ENCODE data around the gene HSD11B2.
A peak's percentile ranks its signal among the peaks of the same experiment; 100 is the strongest.

The HSD11B2 gene

GRCh38 chr16:67436640-67437193 lies 5.8 kb downstream of the HSD11B2 start:
- DNase-seq: no peak

- no peak for DNase-seq
These were observed 6.6 kb downstream of the HSD11B2 start for GRCh38 chr16:67437513-67437912.

DNA sequence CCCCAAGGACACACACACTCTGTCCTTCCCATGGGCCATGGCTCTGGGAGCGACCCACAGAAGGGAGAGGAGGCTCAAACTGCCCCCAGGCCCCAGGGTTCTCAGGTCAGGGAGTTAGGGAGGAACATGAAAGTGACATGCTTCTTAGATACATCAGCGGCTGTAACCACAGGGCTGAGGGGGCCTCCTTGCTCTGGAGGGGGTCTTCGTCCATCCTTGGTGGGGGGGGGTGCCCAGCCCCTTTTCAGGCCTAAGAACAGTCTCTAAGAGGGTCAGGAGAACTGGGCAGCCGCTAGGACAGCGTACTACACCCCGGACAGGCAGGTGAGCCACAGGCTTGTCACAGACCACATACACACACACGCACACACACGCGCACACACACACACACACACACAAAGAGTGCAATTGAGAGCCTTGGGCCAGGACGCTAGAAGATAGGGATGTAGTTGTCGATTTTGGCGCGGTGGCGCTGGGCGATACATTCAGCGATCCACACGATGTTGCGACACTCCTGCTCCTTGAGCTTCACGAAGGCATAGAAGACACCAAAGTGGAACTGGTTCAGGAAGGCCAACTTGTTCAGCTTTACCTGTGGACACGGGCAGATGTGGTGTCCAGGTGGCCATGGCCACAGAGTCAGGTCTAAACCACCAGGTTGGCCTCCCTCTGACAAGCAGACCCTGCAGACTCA lies 7.3 kb downstream of the HSD11B2 start:
- no peak for DNase-seq

DNA sequence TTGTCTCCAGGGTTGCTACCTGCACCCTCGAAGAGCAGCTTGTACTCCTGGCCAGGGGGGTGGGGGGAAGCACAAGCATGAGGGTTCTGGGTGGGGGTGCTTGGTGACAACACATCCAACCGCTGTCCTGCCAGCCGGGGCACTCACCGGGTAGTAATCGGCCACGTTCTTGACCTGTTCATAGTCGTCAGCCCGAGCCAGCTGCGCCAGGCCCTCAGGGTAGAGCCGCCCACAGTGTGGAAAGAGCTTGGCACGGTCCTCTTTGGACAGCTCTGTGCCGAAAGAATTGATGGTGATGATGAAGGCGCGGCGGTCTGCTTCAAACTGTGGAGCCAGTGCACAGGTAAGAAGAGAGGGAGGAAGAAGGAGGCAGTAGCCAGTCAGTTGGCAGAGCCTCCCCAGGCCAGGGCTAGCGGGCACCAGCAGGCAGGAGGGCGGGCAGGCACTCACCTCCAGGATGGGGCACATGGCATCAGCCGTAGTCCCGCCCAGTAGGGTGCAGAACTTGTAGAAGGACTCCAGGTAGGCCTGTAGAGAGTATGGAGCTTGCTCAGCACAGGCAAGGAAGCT lies 8.0 kb downstream of the HSD11B2 start:
- DNase-seq: no peak

GRCh38 chr16:67441271-67441753 lies 10.4 kb downstream of the HSD11B2 start:
- DNase-seq: no peak

- no peak for DNase-seq
These were observed 11.0 kb downstream of the HSD11B2 start for GRCh38 chr16:67441907-67442306.

DNA sequence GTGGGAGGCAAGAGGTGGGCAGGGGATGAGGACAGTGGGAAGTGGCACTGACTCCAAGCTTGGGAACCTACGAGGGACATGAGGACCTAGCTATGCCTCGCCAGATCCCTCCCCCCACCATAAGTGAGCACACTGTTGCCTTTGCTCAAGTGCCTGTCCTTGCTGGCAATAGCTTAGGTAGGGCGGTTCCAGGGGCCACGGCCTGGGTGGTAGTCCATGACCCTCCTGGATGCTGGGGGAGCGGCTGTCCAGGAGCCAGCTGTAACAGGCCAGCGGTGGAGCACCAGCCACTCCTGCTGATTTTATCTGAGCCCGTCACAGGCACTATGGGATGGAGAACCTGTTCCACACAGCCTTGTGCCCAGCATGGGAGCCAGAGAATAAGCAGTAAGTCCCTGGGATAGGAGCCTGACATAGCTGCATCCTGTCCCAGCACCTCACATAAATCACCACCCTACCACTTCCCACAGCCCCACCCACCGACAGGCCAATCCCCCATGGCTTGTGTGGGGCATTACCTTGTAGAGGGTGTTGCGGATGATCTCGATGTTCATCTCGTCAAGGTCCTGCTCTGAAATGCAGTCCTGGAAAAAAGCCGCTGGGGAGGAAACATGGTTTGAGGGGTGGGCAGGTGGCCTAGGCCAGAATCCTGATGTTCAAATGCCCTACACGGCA lies 11.8 kb downstream of the HSD11B2 start:
- no peak for DNase-seq

DNA sequence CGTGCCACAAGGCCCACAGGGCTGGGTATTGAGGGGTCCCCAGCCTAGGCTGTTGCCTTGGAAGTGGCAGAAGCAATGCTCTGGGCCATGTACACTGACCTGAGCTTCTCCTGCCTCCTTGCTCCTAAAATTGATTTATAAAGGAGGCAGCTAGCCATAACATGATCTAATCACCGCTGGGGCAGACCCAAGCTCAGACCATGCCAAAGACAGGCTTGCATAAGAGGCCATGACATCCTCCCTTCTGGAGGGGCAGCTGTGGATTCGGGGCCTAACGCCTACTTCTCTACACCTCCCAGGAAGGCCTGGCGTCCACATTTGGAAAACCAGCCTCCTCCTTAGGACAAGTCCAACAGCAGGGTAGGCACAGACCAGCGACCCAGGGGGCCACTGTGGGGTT lies 12.3 kb downstream of the HSD11B2 start:
- DNase-seq: no peak

DNA sequence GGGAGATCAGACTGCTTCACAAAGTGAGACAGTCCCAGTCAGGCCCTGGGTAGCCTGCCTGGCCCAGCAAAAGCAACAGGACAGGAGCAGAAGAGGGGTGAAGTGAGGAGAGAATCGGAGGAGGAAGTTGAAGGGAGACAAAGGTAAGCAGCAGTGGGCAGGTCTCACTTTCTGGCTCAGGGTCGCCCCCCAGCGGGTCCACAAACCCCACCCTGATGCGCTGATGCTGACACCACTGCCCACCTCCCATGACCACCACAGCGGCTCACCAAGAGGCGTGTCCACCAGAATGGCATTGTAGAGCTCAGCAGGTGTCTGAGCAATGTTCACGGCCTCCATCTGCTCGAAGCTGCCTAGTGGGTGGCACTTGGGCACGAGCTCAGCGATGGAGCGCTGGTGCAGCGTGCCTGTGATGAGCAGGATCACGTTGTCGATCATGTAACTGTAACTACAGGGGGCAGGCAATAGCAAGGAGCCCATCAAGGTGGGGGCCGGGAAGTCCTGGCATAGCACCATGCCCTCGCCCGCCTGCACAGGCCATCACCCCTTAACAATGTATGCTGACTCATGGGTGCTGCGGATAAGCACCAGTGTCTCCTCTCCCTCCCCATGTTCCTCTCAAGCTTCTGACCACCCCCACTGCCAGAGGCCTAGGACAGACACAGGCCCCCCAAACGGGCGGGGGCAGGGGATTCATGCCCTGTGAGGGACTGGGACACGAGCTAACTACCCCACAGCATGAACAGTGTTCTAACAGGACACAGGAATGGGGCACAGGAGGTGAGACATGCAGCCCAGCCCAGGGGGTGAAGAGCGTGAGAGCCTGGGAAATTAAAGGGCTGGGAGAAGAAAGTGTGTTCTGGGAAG lies 13.6 kb downstream of the HSD11B2 start:
- no peak for DNase-seq

GRCh38 chr16:67445126-67445426 lies 14.2 kb downstream of the HSD11B2 start:
- no peak for DNase-seq

GRCh38 chr16:67445441-67445912 lies 14.6 kb downstream of the HSD11B2 start:
- DNase-seq: no peak

DNA sequence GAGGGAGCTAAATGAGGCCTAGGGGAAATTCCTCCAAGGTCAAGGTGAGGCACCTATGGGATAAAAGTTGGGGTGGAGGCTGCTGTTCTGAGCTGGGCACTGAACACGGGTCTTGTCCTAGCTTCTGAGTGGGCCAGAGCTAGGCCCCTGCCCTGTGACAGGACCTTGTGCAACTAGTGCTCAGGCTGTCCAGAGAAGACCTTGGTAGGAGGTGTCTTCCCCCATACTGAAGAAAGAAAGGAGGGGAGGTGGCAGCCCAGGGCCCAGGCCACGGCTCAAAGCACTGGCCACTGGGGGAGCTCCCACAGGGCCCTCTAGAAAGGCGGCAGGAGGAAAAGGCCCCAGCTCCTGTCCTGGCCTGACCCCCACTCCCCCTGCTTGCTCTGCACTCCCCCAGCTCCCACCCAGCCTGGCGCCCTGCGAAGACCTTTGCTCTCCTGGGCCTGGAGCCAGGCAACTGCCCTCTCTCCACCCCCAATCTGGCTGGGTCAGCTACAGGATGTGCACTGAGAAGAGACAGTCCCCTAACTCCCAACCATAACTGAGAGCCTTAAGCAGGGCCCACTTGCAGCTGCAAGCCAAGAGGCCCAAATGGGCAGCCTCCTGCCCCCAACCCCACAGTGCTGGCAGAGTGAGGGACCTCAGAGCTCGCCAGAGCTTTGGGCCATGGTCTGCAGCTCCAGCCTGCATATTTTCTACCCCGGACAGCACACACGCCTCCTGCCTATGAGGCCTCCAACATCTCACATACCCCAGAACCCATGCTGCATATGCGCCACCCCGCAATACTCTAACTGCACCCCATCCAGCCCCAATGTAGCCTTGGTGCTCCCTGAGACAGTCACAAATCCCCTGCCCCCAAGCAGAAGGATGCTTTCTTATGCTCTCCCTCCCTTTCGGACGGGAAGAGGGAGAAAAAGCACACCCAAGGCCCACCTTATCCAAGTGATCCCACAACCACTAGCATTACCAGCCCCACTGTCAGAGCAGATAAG lies 15.3 kb downstream of the HSD11B2 start:
- DNase-seq: no peak

DNA sequence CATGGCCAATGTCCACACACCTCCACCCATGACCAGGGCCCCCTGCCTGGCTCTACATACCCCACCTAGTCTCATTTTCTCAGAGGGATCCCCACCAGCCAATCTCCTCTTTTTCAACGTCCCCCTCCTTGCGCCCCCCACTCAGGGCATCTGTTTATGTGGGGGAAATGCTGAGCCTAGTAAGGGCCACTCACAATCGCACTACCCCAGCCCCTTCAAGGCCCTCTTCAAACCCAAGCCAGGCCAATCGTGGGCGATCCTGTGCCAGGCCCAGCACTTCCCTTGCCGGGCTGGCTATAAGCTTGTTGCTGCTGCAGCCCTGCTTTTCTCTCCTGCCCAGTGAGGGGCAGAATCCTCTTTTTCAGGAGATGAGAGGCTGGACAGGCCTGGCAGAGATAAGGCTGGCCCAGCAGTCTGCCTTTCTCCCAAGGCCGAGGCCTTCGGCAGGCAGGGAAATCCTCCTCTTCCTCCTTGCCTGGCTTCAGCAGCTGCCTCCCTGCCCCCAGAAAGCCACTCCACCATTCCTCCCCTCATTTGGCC lies 16.1 kb downstream of the HSD11B2 start:
- DNase-seq: no peak

GRCh38 chr16:67447508-67448076 lies 16.7 kb downstream of the HSD11B2 start:
- peak; percentile 49 for DNase-seq

- no peak for DNase-seq
These were observed 17.7 kb downstream of the HSD11B2 start for GRCh38 chr16:67448580-67448979.

DNA sequence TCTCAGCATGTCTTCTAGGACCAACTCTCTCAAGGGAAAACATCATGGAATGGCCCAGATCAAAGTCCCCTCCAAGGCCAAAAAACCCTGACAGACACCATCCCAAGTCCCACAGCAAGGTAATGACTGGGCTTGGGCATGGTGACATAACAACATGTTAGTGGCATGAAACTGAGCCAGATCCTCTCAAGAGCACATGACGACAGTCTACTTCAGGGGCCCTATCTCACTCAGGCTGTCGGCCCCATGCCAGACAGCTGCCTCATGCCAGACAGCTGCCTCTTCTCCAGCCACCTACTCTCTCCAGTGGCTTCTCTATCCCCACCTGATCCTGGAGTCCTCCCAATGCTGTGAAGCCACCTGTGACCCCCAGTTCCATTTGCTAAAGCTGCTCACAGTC lies 18.4 kb downstream of the HSD11B2 start:
- no peak for DNase-seq

DNA sequence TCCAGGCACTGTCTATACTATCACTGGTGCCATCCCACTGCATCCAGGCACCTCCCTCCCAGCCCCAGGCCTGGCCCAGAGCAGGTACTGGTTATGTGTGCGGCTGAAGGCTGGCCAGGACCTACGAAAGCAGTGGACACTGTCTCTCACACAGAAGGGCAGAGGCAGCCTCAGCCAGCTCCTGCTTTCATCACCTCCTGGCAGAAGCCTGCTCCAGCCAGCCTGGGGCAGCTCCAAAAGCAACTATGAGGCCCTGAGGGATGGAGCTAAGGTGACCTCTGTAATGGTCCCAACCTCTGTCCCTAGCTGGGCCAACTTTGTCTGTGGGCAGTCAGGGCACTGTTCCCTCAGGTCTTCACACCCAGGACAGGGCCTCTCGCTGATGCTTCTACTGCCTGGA lies 18.8 kb downstream of the HSD11B2 start:
- DNase-seq: no peak

DNA sequence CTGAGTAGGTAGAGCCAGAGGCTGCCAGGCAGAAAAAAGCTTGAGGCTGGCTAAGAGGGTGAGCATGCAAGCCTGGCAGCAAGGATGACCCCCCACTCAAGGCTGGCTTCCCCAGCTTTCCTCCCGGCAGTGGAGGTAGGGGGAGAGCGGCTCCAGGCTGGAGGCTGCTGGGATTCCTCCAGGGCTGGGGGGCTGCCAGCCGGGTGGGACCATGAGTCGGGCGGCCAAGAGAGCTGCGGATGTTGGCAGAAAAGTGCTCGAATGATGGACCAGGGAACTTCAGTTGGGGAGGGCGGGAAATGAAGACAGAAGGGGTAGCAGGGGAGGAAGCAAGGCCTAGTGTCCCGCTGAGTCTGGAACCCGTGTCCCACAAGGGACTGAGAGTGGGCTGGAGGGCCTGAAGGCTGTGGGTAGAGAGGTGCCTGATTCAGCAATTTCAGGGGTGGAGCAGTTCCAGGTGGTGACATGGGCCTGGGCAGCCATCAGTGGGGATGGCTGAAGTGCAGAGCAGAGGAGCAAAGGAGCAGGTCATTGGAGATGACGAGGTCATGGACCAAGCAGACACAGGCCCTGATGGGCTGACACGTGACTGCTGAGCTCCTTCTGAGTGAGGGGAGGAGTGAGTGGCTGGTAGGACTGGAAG lies 20.3 kb downstream of the HSD11B2 start:
- DNase-seq: no peak

DNA sequence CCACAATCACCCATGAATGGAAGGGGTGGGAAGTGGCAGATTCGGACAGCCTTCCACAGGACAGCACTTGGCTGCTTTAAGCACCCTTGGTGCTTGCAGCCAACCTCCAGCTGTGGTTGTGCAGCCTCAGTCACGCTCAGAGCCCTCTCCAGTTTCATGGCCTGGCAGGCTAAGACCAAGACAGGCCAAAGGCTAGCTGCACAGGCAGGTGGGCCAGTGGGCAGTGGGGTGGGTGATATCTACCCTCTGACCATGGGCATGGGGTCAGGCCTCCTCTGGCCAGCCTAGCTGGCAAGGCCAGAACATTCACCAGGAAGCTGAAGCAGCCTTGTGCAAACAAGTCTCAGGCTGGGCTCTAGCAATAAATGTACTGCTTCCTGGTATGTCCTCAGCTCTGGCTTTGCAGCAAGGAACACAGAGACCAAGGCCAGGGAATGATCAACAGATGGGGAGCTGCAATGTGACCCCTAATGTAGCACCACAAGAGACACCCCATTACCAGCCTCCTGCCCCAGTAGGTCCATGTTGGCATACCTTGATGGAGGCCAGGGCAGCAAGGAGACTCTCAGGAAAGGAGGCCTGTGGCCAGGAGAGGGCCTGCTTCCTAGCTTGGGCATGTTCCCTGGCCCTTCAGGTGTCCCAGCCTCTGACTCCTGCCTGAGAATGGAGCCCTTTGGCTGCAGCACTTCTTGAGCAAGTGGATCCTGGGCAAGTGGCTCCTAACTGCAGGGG lies 20.9 kb downstream of the HSD11B2 start:
- no peak for DNase-seq

DNA sequence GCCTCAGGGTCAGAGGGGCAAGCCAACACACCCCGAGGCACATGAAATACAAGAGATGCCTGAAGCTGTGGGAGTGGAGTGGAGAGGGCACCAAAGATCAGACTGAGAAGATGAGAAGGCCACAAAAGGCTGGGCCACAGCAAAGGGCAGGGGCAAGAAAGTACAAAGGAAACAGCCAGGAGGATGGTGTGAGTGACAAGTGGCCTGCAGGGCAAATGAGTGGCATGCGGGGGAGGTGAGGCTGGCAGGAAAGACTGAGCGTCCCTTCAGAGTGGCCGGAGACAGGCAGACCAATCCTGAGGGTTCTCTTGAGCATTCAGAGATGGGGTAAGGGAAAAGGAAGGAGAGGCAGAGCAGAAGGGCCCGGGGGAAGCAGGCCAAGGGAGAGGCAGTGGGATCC lies 23.2 kb downstream of the HSD11B2 start:
- no peak for DNase-seq

Data from activated CD8-positive, alpha-beta memory T cell treated with anti-CD3 and anti-CD28 coated beads, Interleukin-2, amount 50 U/mL, for 4 hours (primary cell).